OCI-LY7 (cell line): ENCODE data around the gene CEP83. TPM values are rescaled to one million over a fixed set of nuclear protein-coding genes. Genes with fewer than 3 reads are reported as not detected.

Experiments
- BruUV-seq: library from RNA; stranded (reverse); fragments of 400-500 nt; replicated peaks from 2 replicates; lab custom pipeline; 2021; lab: Mats Ljungman, UMichigan
- CTCF ChIA-PET: fragments of 300-600 bp; sonication (Branson Sonifier 250); formaldehyde crosslinking; loops from one replicate; lab custom pipeline; 2022; ENCODE audit warnings: antibody characterized with exemption; ENCODE audit not compliant: unreplicated experiment; lab: Charles Lee
- POLR2A ChIA-PET: fragments of 300-600 bp; sonication (Branson Sonifier 250); formaldehyde crosslinking; loops from one replicate; lab custom pipeline; 2022; ENCODE audit warnings: antibody characterized with exemption; lab: Charles Lee
- DNase-seq: peaks from one replicate; pipeline ENCODE4 v3.0.0-alpha.2; 2015; ENCODE audit warnings: low spot score
- H2AFZ ChIP-seq: fragments of 200-600 bp; sonication (generic), shearing (Covaris generic); 2 replicates; pipeline ENCODE4 v1.6.1; 2014; ENCODE audit warnings: mild to moderate bottlenecking, antibody characterized with exemption, low read length, moderate library complexity
- H3K27ac ChIP-seq: fragments of 200-600 bp; sonication (generic); 2 replicates; pipeline ENCODE4 v1.5.1; 2014; ENCODE audit warnings: mixed run types, low read depth, mild to moderate bottlenecking, moderate library complexity, low read length, inconsistent platforms; ENCODE audit not compliant: poor library complexity, severe bottlenecking
- H3K36me3 ChIP-seq: fragments of 200-600 bp; sonication (generic); 2 replicates; pipeline ENCODE4 v1.6.1; 2014; ENCODE audit warnings: mild to moderate bottlenecking, antibody characterized with exemption, low read length, moderate library complexity, mixed read lengths; ENCODE audit not compliant: insufficient read depth
- H3K4me1 ChIP-seq: fragments of 200-600 bp; sonication (generic); 2 replicates; pipeline ENCODE4 v1.5.1; 2014; ENCODE audit warnings: mild to moderate bottlenecking, low read length; ENCODE audit not compliant: insufficient read depth, poor library complexity, severe bottlenecking
- H3K4me2 ChIP-seq: fragments of 200-600 bp; sonication (generic); 2 replicates; pipeline ENCODE4 v1.6.1; 2014; ENCODE audit warnings: mild to moderate bottlenecking, low read length
- H3K4me3 ChIP-seq: fragments of 200-600 bp; sonication (generic); 2 replicates; pipeline ENCODE4 v1.5.1; 2014; ENCODE audit warnings: mild to moderate bottlenecking, low read depth, low read length; ENCODE audit not compliant: poor library complexity, severe bottlenecking
- H3K79me2 ChIP-seq: fragments of 200-600 bp; sonication (generic); 2 replicates; pipeline ENCODE4 v1.6.1; 2016; ENCODE audit warnings: low read depth, mild to moderate bottlenecking, low read length, moderate library complexity, mixed read lengths; ENCODE audit not compliant: insufficient read depth
- H3K9me2 ChIP-seq: fragments of 200-600 bp; sonication (generic); 2 replicates; pipeline ENCODE4 v1.6.1; 2016; ENCODE audit warnings: mild to moderate bottlenecking, low read length, mixed read lengths; ENCODE audit not compliant: insufficient read depth
- H3K9me3 ChIP-seq: fragments of 200-600 bp; sonication (generic); 2 replicates; pipeline ENCODE4 v1.6.1; 2014; ENCODE audit warnings: mild to moderate bottlenecking, mixed run types, low read length, mixed read lengths
- H4K20me1 ChIP-seq: fragments of 200-600 bp; sonication (generic); 2 replicates; pipeline ENCODE4 v1.6.1; 2014; ENCODE audit warnings: mild to moderate bottlenecking, antibody characterized with exemption, low read length, moderate library complexity, mixed read lengths; ENCODE audit not compliant: insufficient read depth
- EZH2phosphoT487 ChIP-seq: fragments of 200-600 bp; sonication (generic); IDR thresholded peaks from 2 replicates; pipeline ENCODE4 v1.6.1; 2018; ENCODE audit warnings: low read depth, borderline replicate concordance, mild to moderate bottlenecking, mixed run types, antibody characterized with exemption, low read length, moderate library complexity, mixed read lengths
- intact Hi-C: fragments of 100-400 bp; cut with micrococcal nuclease; formaldehyde crosslinking; loops from one replicate; pipeline ENCODE4 v1.10.0; 2022; ENCODE audit not compliant: unreplicated experiment
- total RNA-seq, 2 experiments: library from RNA; depleted of rRNA in 1 of 2; stranded (reverse); fragments of >200 nt in 1 of 2; shearing (Covaris generic) in 1 of 2; gene quantifications; 2 replicates each; pipeline ENCODE4 v1.2.3, GENCODE V29; 2014 to 2022
- TF ChIP-seq, protein P1 (sequence below): fragments of 200-600 bp; sonication (generic); conservative IDR thresholded peaks from 2 replicates; pipeline ENCODE4 v1.5.1; 2014; ENCODE audit warnings: mild to moderate bottlenecking, antibody characterized with exemption, low read length, moderate library complexity, mixed read lengths

CEP83 gene
- total RNA-seq, 2 experiments from 2014 or later = 29.7 to 35.2 TPM

DNA sequence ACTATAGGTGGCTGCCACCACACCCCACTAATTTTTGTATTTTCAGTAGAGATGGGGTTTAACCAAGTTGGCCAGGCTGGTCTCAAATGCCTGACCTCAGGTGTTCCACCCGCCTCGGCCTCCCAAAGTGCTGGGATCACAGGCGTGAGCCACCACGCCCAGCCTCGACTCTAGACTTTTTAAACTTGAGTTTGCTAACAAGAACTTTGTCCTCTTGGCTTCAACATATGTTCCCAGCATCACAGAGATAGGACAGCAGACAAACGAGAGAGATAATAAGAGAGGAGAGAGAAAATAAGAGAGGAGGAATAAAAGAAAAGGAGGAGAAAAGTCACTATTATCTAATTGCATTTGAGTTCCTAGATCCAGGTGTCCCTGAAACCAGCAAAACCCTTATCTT, 119.1 kb downstream of the CEP83 start:
- intact Hi-C loops = no loop called here
- H3K4me2 ChIP-seq = no peak overlapping the region
- H2AFZ ChIP-seq = no peak overlapping the region
- H3K36me3 ChIP-seq = peaks cover 9% of the 10 kb centered on the region
- ChIA-PET CTCF (no interaction called here), POLR2A (interaction anchor here (0.7 kb wide), 1 partner anchor 1462 kb away, joined by 3 read pairs; no protein-coding TSS in a partner anchor)
- no peak overlapping the region for H3K4me3 ChIP-seq
- TF ChIP-seq EZH2phosphoT487 = no peak
- TF ChIP-seq, protein P1, sequence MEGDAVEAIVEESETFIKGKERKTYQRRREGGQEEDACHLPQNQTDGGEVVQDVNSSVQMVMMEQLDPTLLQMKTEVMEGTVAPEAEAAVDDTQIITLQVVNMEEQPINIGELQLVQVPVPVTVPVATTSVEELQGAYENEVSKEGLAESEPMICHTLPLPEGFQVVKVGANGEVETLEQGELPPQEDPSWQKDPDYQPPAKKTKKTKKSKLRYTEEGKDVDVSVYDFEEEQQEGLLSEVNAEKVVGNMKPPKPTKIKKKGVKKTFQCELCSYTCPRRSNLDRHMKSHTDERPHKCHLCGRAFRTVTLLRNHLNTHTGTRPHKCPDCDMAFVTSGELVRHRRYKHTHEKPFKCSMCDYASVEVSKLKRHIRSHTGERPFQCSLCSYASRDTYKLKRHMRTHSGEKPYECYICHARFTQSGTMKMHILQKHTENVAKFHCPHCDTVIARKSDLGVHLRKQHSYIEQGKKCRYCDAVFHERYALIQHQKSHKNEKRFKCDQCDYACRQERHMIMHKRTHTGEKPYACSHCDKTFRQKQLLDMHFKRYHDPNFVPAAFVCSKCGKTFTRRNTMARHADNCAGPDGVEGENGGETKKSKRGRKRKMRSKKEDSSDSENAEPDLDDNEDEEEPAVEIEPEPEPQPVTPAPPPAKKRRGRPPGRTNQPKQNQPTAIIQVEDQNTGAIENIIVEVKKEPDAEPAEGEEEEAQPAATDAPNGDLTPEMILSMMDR = no peak
- BruUV-seq = no TSS peak
- H4K20me1 ChIP-seq = no peaks in the 10 kb centered on the region
- H3K9me3 ChIP-seq = no peaks in the 10 kb centered on the region
- H3K79me2 ChIP-seq = no peaks in the 10 kb centered on the region
- H3K27ac ChIP-seq = no peak overlapping the region
- DNase-seq = no peak
- H3K9me2 ChIP-seq = no peaks in the 10 kb centered on the region
- H3K4me1 ChIP-seq = no peaks in the 10 kb centered on the region

- Histone ChIP-seq H3K36me3 (no peaks in the 10 kb centered on the region), H4K20me1 (no peaks in the 10 kb centered on the region), H3K79me2 (no peaks in the 10 kb centered on the region), H3K9me3 (no peaks in the 10 kb centered on the region), H2AFZ (no peak overlapping the region), H3K27ac (no peak overlapping the region), H3K4me1 (no peaks in the 10 kb centered on the region), H3K4me2 (no peak overlapping the region), H3K9me2 (no peaks in the 10 kb centered on the region), H3K4me3 (no peak overlapping the region)
- no peak for TF ChIP-seq EZH2phosphoT487
- TF ChIP-seq, protein P1 = no peak
- CTCF ChIA-PET = no interaction called here
- no TSS peak for BruUV-seq
- intact Hi-C loops = loop anchor here (10.0 kb wide), 1 partner anchor 193 kb away; the partner anchor contains the start of gene PLXNC1
- POLR2A ChIA-PET = interaction anchor here (0.6 to 0.9 kb wide), 4 partner anchors 10 to 1962 kb away, joined by 3 read pairs; no protein-coding TSS in a partner anchor
- DNase-seq = no peak
These were observed 121.5 kb downstream of the CEP83 start for GRCh38 chr12:94338006-94338794.
